B cell (primary cell): ENCODE data around the gene ARL17B. TPM values are rescaled to one million over a fixed set of nuclear protein-coding genes. Genes with fewer than 3 reads are reported as not detected.
"Not testable (repeated sequence)": the region's sequence is repeated elsewhere in the genome, so short reads cannot be mapped to it uniquely, and the experiment has no call there.

Experiments
- ATAC-seq: fragments of 200-7000 bp; cut with Tn5 transposase; one replicate; pipeline ENCODE4 v1.10.0; 2021; ENCODE audit warnings: low read depth, mild to moderate bottlenecking, moderate number of reproducible peaks, moderate library complexity
- CTCF ChIA-PET: fragments of 350-600 bp; sonication (Branson Sonifier 250); formaldehyde crosslinking; loops from one replicate; lab custom pipeline; 2021; ENCODE audit warnings: antibody characterized with exemption, inconsistent platforms; lab: Charles Lee
- POLR2A ChIA-PET: fragments of 350-600 bp; sonication (Branson Sonifier 250); formaldehyde crosslinking; loops from one replicate; lab custom pipeline; 2021; ENCODE audit warnings: antibody characterized with exemption; lab: Charles Lee
- DNase-seq: peaks from one replicate; pipeline ENCODE4 v3.0.0; 2013
- H2AFZ ChIP-seq: 2 replicates; pipeline ENCODE4 v1.6.1; 2012; ENCODE audit warnings: mild to moderate bottlenecking, low read depth, low read length; ENCODE audit not compliant: insufficient read depth, poor library complexity, severe bottlenecking
- H3K27ac ChIP-seq, 2 donors: 1 replicate in 1 of 2; 2 replicates in 1 of 2; pipeline ENCODE4 v1.5.1; 2012 to 2013; ENCODE audit warnings: low read length in 2 of 2, mild to moderate bottlenecking in 2 of 2, moderate library complexity in 1 of 2
- H3K27me3 ChIP-seq, 4 experiments: fragments of 200-600 bp in 1 of 4; sonication (generic) in 1 of 4; replicated peaks in 1 of 4; 1 replicate in 2 of 4; 2 replicates in 2 of 4; pipeline versions ENCODE4 v1.6.1 to v1.7.0; 2013 to 2016; ENCODE audit warnings: low read length in 3 of 4, mild to moderate bottlenecking in 2 of 4, mixed read lengths in 1 of 4, moderate library complexity in 1 of 4; ENCODE audit not compliant: insufficient read depth in 4 of 4, control insufficient read depth in 3 of 4; ENCODE audit errors: control extremely low read depth in 1 of 4
- H3K36me3 ChIP-seq, 2 experiments: replicated peaks in 1 of 2; 1 replicate in 1 of 2; 2 replicates in 1 of 2; pipeline versions ENCODE4 v1.6.1 to v1.7.1; 2013; ENCODE audit warnings: low read length in 1 of 2; ENCODE audit not compliant: insufficient read depth in 2 of 2, control insufficient read depth in 1 of 2; ENCODE audit errors: control extremely low read depth in 1 of 2, extremely low read depth in 1 of 2
- H3K4me1 ChIP-seq, 2 donors: fragments of 200-600 bp in 1 of 2; sonication (generic) in 1 of 2; 1 replicate in 1 of 2; 2 replicates in 1 of 2; pipeline versions ENCODE4 v1.5.1 to v1.6.1; 2013 to 2017; ENCODE audit warnings: low read length in 2 of 2; ENCODE audit not compliant: control insufficient read depth in 2 of 2, insufficient read depth in 2 of 2
- H3K4me2 ChIP-seq: replicated peaks from 2 replicates; pipeline ENCODE3; 2012; ENCODE audit warnings: mild to moderate bottlenecking, low read depth, low read length; ENCODE audit not compliant: poor library complexity, severe bottlenecking
- H3K4me3 ChIP-seq, 5 experiments: fragments of 200-600 bp in 1 of 5; sonication (generic) in 1 of 5; 1 replicate in 3 of 5; 2 replicates in 2 of 5; pipeline versions ENCODE4 v1.5.1 to v1.7.0; 2011 to 2016; ENCODE audit warnings: low read length in 4 of 5, mild to moderate bottlenecking in 4 of 5, low read depth in 2 of 5, control low read depth in 1 of 5, moderate library complexity in 1 of 5; ENCODE audit not compliant: insufficient read depth in 1 of 5; ENCODE audit errors: control extremely low read depth in 1 of 5, extremely low read depth in 1 of 5
- H3K79me2 ChIP-seq: fragments of 200-600 bp; sonication (generic); one replicate; pipeline ENCODE4 v1.6.0; 2016; ENCODE audit warnings: low read length; ENCODE audit not compliant: control insufficient read depth, insufficient read depth
- H3K9ac ChIP-seq: fragments of 200-600 bp; sonication (generic); 2 replicates; pipeline ENCODE4 v1.6.1; 2017; ENCODE audit warnings: mild to moderate bottlenecking, low read length, moderate library complexity
- H3K9me3 ChIP-seq, 3 donors: one replicate each; pipeline versions ENCODE4 v1.6.1 to v1.7.1; 2013; ENCODE audit warnings: low read length in 2 of 3; ENCODE audit not compliant: control insufficient read depth in 2 of 3, insufficient read depth in 1 of 3; ENCODE audit errors: control extremely low read depth in 1 of 3
- H4K20me1 ChIP-seq: 2 replicates; pipeline ENCODE4 v1.6.0; 2012; ENCODE audit warnings: mild to moderate bottlenecking, low read length; ENCODE audit not compliant: insufficient read depth, control insufficient read depth, poor library complexity, severe bottlenecking
- H3K27ac Mint-ChIP-seq: one replicate; pipeline ENCODE4 v1.8.0; 2021; ENCODE audit warnings: mixed read lengths
- H3K27me3 Mint-ChIP-seq: one replicate; pipeline ENCODE4 v1.8.0; 2021; ENCODE audit warnings: mixed read lengths
- H3K4me1 Mint-ChIP-seq: one replicate; pipeline ENCODE4 v1.8.0; 2021; ENCODE audit warnings: mixed read lengths
- H3K4me3 Mint-ChIP-seq: one replicate; pipeline ENCODE4 v1.8.0; 2021; ENCODE audit warnings: mixed read lengths
- H3K9me3 Mint-ChIP-seq: one replicate; pipeline ENCODE4 v1.8.0; 2022; ENCODE audit warnings: mixed read lengths; ENCODE audit not compliant: insufficient read depth
- WGBS: methylation state at CpG from one replicate; pipeline ENCODE4 v1.1.5; 2013; ENCODE audit warnings: missing lambda C conversion rate; ENCODE audit not compliant: insufficient coverage; 5-methylcytosine and 5-hydroxymethylcytosine counted together
- intact Hi-C: fragments of 100-400 bp; cut with micrococcal nuclease; formaldehyde crosslinking; loops from one replicate; pipeline ENCODE4 v1.10.0; 2022
- polyA plus RNA-seq: library from polyadenylated mRNA; depleted of rRNA; stranded (reverse); fragments of >200 nt; gene quantifications from 2 replicates; pipeline ENCODE4 v1.2.3, GENCODE V29; 2012
- total RNA-seq, 2 donors: library from RNA; stranded (reverse); fragments of 120-200 nt in 1 of 2; gene quantifications; 1 replicate in 1 of 2; 2 replicates in 1 of 2; pipeline versions ENCODE4 v1.2.3 to v1.2.4, GENCODE V29; 2013 to 2022

Gene ARL17B
- total and polyA plus RNA-seq, 2 donors (not counting 1 experiment from before 2014, with no cell fraction given) = 6.8 to 33.4 TPM

DNA sequence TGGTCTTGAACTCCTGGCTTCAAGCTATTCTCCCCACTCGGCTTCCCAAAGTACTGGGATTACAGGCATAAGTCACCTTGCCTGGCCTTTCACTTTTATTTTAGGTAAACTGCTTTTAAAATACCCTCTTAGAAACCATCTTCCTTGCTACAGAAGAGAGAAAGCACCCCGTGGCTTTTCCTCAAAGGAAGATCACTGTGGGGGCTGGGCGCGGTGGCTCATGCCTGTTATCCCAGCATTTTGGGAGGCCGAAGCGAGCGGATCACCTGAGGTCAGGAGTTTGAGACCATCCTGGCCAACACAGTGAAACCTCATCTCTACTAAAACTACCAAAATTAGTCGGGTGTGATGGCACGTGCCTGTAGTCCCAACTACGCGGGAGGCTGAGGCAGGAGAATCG, 78.9 kb downstream of the ARL17B start:
- H3K4me1 ChIP-seq, H3K79me2 ChIP-seq, H3K9me3 ChIP-seq, DNase-seq, intact Hi-C loops, CTCF ChIA-PET, H3K27ac Mint-ChIP-seq, POLR2A ChIA-PET, H3K4me3 ChIP-seq, H3K4me3 Mint-ChIP-seq, H3K27ac ChIP-seq, H3K4me1 Mint-ChIP-seq, H4K20me1 ChIP-seq, H3K4me2 ChIP-seq, H3K27me3 ChIP-seq, H2AFZ ChIP-seq, H3K9ac ChIP-seq, H3K27me3 Mint-ChIP-seq, ATAC-seq, H3K9me3 Mint-ChIP-seq, H3K36me3 ChIP-seq: not testable (repeated sequence)
- WGBS = 71% methylated on average over 1 of the region's 12 CpGs

DNA sequence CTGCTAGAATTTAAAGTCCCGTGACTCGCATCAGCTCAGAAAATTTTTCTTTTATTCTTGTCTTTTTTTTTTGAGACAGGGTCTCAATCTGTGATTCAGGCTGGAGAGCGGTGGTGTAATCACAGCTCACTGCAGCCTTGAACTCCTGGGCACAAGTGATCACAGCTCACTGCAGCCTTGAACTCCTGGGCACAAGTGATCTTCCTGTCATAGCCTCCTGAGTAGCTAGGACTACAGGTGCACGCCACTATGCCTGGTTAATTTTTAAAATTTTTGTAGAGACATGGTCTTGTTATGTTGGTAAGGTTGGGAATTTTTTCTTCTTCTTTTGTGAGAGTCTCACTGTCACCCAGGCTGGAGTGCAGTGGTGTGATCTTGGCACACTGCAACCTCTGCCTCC, 80.2 kb downstream of the ARL17B start:
- POLR2A ChIA-PET, H3K9me3 ChIP-seq, H3K4me2 ChIP-seq, ATAC-seq, H3K36me3 ChIP-seq, H3K4me3 ChIP-seq, H3K27me3 Mint-ChIP-seq, H3K4me1 Mint-ChIP-seq, H3K9me3 Mint-ChIP-seq, DNase-seq, intact Hi-C loops, H3K27me3 ChIP-seq, H3K4me1 ChIP-seq, H3K79me2 ChIP-seq, H3K27ac ChIP-seq, H3K27ac Mint-ChIP-seq, H2AFZ ChIP-seq, H3K4me3 Mint-ChIP-seq, H3K9ac ChIP-seq, H4K20me1 ChIP-seq: not testable (repeated sequence)
- 100% methylated on average over 1 of the region's 4 CpGs for WGBS
- CTCF ChIA-PET = interaction anchor here (0.7 kb wide), 1 partner anchor 1573 kb away, joined by 3 read pairs; the partner anchor contains the start of gene DBF4B

DNA sequence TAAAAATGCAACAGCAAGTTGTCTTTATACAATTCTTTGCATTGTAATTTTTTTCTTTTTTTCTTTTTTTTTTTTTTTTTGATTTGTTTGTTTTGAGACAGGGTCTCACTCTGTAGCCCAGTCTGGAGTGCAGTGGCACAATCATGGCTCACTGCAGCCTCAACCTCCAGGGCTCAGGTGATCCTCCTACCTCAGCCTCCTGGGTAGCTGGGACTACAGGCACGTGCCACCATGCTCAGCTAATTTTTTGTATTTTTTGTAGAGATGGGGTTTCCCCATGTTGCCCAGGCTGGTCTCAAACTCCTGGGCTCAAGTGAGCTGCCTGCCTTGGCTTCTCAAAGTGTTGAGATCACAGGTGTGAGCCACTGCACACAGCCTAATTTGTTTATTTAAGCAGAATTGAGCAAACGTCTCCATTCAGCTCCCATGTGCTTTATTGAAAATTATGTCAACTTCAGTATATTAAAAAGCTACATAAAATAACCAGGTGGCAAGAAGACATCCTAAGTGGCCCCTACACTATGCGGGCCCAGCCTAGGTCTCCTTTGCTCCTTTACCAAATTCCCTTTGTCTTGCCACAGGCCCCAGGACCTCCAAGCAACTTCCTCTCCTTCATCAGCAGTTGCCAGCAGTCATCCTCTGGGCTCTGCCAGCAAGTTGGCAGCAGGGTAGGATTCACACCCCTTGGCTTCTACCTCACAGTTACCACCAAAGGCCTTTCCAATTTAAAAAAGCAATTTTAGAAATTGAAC, 84.7 kb downstream of the ARL17B start:
- H3K27ac ChIP-seq, H3K4me1 ChIP-seq, H4K20me1 ChIP-seq, H3K27me3 ChIP-seq, H3K9me3 ChIP-seq, H3K9ac ChIP-seq, H3K4me1 Mint-ChIP-seq, H3K4me3 Mint-ChIP-seq, DNase-seq, H3K27ac Mint-ChIP-seq, H3K9me3 Mint-ChIP-seq, H3K27me3 Mint-ChIP-seq, H2AFZ ChIP-seq, H3K79me2 ChIP-seq, intact Hi-C loops, POLR2A ChIA-PET, ATAC-seq, H3K4me3 ChIP-seq, H3K4me2 ChIP-seq, H3K36me3 ChIP-seq: not testable (repeated sequence)
- 92% methylated on average over 1 of the region's 3 CpGs for WGBS
- CTCF ChIA-PET = interaction anchor here (0.6 kb wide), 1 partner anchor 1913 kb away, joined by 3 read pairs; no protein-coding TSS in a partner anchor
